IMR-90 (cell line): ENCODE measurements around the gene PTPN5.

Experiments
- BHLHE40 ChIP-seq: fragments of 150-350 bp; IDR thresholded peaks from 2 replicates; pipeline ENCODE4 v1.6.1; 2016; ENCODE audit warnings: mild to moderate bottlenecking, low read depth, low read length
- CEBPB ChIP-seq: IDR thresholded peaks from 2 replicates; pipeline ENCODE4 v1.6.1; 2012; ENCODE audit warnings: low read depth, low read length, improper control_type of control experiment
- CHD1 ChIP-seq: IDR thresholded peaks from 2 replicates; pipeline ENCODE4 v1.6.1; 2012; ENCODE audit warnings: low read depth, low read length, improper control_type of control experiment
- CTCF ChIP-seq: conservative IDR thresholded peaks from 2 replicates; pipeline ENCODE4 v1.5.1; 2012; ENCODE audit warnings: mild to moderate bottlenecking, low read depth, low read length, improper control_type of control experiment
- MAZ ChIP-seq: IDR thresholded peaks from 2 replicates; pipeline ENCODE4 v1.6.1; 2012; ENCODE audit warnings: low read depth, mild to moderate bottlenecking, low read length, improper control_type of control experiment, moderate library complexity, borderline replicate concordance
- MXI1 ChIP-seq: IDR thresholded peaks from 2 replicates; pipeline ENCODE4 v1.6.1; 2012; ENCODE audit warnings: low read depth, mild to moderate bottlenecking, low read length, moderate library complexity, borderline replicate concordance
- NFE2L2 ChIP-seq: fragments of 150-350 bp; IDR thresholded peaks from 2 replicates; pipeline ENCODE4 v1.6.1; 2016; ENCODE audit warnings: low read depth, mild to moderate bottlenecking, low read length
- POLR2A ChIP-seq: IDR thresholded peaks from 2 replicates; pipeline ENCODE4 v1.6.1; 2012; ENCODE audit warnings: mild to moderate bottlenecking, low read depth, low read length
- RAD21 ChIP-seq: IDR thresholded peaks from 2 replicates; pipeline ENCODE4 v1.6.1; 2012; ENCODE audit warnings: low read length, improper control_type of control experiment
- RCOR1 ChIP-seq: IDR thresholded peaks from 2 replicates; pipeline ENCODE4 v1.6.1; 2012; ENCODE audit warnings: mild to moderate bottlenecking, low read length, improper control_type of control experiment; ENCODE audit not compliant: insufficient replicate concordance
- RFX5 ChIP-seq: IDR thresholded peaks from 2 replicates; pipeline ENCODE4 v1.8.0; 2012; ENCODE audit warnings: low read depth, mild to moderate bottlenecking, low read length, moderate library complexity
- SMC3 ChIP-seq: fragments of 150-350 bp; IDR thresholded peaks from 2 replicates; pipeline ENCODE4 v1.6.1; 2016; ENCODE audit warnings: low read depth, mild to moderate bottlenecking, antibody characterized with exemption, low read length, moderate library complexity
- USF2 ChIP-seq: fragments of 150-350 bp; IDR thresholded peaks from 2 replicates; pipeline ENCODE4 v1.6.1; 2017; ENCODE audit warnings: mild to moderate bottlenecking, antibody characterized with exemption, low read length, low read depth
- TF ChIP-seq, protein P1 (sequence below): fragments of 150-350 bp; IDR thresholded peaks from 2 replicates; pipeline ENCODE4 v1.6.1; 2016; ENCODE audit warnings: low read depth, mild to moderate bottlenecking, low read length, moderate library complexity, borderline replicate concordance

DNA sequence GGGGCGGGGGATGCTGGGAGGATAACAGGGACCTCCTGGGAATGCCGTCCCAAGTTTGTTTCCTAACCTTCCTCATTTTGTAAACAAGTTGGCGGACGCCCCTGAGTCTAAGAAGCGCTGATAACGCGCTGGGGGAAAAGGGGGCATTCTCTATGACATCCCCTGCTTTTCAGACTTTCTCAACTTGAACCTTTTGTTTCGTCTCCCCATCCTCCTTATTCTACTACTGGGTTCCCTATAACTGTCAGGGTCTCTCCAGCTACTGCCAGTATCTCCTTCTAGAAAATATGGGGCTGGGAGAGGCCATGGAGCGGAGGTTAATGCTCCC, 92.4 kb downstream of the PTPN5 start:
- TF ChIP-seq USF2: no peak
- TF ChIP-seq POLR2A: no peak
- TF ChIP-seq CTCF: no peak
- no peak for TF ChIP-seq RCOR1
- no peak for TF ChIP-seq NFE2L2
- no peak for TF ChIP-seq SMC3
- no peak for TF ChIP-seq CHD1
- no peak for TF ChIP-seq BHLHE40
- no peak for TF ChIP-seq MAZ
- TF ChIP-seq RFX5: no peak
- no peak for TF ChIP-seq MXI1
- TF ChIP-seq RAD21: no peak
- TF ChIP-seq CEBPB: no peak
- TF ChIP-seq, protein P1, sequence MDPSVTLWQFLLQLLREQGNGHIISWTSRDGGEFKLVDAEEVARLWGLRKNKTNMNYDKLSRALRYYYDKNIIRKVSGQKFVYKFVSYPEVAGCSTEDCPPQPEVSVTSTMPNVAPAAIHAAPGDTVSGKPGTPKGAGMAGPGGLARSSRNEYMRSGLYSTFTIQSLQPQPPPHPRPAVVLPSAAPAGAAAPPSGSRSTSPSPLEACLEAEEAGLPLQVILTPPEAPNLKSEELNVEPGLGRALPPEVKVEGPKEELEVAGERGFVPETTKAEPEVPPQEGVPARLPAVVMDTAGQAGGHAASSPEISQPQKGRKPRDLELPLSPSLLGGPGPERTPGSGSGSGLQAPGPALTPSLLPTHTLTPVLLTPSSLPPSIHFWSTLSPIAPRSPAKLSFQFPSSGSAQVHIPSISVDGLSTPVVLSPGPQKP: no peak
